HG03135 (cell line): ENCODE measurements around the gene THTPA.
A peak's percentile ranks its signal among the peaks of the same experiment; 100 is the strongest.
"Not testable (repeated sequence)": the region's sequence is repeated elsewhere in the genome, so short reads cannot be mapped to it uniquely, and the experiment has no call there.

Source experiments
- ATAC-seq: cut with Tn5 transposase; IDR thresholded peaks from one replicate; pipeline ENCODE4 v1.9.1; 2021; ENCODE audit warnings: mild to moderate bottlenecking, moderate library complexity; ENCODE audit not compliant: unreplicated experiment

THTPA gene

DNA sequence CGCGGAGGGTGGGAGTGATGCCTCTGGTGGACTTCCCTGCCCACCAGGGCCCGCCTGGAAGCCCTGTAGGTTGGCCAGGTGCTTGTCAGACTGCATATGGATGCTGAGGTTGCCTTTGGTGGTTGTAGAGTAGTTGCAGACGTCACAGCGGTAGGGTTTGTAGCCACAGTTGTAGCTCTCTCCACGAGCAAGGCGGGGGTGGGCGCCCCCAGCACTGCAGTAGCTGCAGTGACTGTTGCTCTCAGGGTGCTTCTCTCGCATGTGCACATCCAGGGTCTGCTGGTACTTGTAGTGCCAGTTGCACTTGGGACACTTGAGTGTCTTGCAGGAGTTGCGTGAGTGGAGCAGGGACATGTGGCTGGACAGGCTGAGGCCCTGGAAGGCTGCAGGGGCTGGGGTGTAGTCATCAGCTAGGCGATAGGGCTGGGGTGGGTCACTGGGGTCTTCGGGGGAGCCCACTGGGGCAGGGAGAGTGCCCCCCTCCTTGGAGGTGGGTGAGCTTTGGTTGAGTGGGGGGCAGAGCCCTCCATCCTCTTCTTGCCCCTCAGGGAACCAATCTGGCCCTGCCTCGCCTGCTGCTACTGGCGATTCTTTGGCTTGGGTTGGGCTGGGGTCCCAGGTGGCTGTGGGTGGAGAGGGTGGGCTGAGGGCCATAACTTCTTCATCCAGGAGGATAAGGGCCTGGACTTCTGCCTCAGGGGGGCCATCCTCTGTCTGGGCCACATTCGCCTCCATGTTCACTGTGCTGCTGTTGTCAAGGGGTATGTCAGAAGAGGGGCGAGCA lies 22.2 kb upstream of the THTPA start:
- ATAC-seq = no peak

DNA sequence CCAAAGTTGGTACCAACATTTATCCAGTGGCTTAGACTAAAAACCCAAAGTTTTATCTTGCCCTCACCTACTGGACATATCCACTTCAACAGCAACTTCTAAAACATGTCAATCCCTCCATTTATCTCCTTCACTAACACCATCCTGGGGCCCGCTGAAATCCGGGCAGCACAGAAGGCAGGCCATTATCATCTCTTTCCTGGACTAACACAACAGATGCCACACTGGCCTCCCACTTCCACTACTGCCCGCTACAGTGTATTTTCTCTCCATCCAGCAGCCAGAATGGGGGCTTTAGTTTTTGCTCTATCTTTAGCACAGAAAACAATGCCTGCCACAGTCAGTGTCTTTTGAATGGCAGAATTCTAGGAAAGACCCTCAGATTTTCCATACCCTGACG lies 20.1 kb upstream of the THTPA start:
- ATAC-seq = no peak

DNA sequence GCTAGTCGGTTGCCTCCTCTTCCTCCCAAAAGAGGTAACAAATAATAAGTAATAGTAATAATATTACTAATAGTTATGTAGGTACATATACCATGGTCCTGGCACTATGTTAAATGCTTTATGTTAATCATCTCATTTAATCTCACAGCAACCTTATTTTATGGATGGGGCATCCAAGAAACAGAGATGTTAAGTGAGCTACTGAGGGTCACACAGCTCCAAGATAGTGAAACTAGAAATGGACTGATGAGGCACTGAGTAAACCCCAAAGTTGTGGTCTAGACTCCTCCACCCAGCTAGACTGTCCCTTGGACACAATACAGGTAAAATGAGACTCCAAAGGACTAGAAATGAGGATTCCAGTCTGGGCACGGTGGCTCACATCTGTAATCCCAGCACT lies 19.6 kb upstream of the THTPA start:
- ATAC-seq = no peak

DNA sequence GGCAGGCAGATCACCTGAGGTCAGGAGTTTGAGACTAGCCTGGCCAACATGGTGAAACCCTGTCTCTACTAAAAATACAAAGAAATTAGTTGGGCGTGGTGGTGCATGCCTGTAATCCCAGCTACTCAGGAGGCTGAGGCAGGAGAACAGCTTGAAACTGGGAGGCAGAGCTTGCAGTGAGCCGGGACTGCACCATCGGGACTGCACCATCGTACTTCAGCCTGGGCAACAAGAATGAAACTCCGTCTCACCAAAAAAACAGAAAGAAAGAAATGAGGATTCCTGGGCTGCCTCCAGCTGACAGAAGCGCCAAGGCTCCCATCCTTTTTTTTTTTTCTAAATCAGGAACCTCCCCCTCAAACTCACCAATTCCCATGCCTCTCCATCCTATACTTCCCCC lies 19.2 kb upstream of the THTPA start:
- not testable (repeated sequence) for ATAC-seq

DNA sequence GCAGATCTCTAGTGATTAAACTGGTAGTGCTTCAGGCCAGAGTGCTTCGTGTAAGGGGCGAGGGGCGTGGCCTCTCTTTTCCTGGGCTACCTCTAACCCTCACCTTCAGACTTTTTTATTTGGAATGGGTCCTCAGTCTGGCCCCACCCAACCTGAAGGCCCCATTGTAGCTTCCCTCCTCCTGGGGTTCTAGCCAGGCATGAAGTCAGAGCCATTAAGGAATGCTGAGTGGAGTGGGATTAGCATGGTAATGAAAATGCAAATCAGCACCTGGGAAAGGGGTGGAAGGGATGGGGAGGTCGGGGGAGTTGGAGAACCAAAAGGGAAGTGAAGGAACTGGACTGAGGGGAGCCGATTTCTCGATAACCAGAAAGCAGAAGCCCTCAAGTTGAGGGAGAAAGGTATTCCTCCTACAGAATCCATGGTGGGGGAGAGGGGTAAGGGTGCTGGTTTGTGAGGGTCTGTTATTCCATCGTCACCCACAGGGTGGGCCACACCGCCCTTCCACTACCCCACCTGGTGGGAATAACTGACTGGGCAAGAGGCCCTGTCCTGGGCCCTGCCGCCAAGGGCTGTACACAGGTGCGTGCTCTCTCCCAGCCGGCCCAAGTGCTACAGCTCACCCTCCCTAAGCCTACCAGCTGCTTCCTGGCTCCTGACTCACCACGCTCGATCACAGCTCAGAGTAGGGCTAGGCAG lies 18.6 kb upstream of the THTPA start:
- no peak for ATAC-seq

DNA sequence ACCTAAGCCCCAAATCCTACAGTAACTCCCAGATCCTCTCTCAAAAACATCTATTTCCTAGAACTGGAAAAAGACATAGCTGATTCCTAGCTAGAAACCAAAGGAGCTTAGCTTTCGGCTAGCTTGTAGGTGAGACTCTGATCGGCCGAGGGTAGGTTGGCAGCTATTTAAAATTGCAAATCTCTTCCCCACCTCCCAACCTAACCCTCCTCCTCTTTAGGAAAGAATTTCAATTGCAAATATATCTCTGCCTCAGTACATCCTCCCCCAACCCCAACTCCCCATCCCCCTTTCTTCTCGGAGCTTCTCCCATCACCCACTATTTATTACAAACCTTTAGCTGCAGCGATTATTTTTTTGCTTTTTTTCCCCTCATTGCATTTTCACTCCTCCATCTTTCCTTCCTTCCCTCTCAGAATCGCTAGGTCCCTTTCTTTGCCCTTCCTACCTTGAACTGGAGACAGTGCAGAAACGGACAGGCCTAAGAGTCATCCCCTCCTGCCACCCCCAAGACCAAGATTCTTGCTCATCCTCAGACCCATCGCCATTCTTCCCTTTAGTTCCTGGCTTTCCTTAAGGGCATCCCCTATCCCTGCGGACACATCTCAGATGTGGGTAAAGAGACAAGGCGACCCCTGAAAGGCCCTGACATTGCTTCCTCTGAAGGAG lies 17.9 kb upstream of the THTPA start:
- no peak for ATAC-seq

DNA sequence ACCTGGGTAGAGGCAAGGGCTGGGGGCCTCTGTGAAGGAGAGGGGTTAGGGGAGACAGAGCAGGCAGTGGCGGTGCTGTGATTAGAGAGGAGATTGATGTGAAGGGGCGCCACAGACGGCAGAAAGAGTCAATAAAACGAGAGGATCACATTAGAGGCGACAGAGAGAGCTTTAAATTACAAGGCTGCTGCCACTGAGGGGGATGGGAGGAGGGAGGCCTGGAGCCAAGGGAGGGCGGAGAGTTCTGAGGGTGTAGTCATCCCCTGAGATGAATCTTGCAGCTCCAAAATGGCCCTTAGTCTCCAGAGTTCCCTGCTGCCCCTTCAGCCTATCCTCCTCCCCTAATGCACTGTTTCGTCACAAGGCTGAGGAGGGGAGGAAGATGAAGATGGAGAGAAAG lies 17.3 kb upstream of the THTPA start:
- ATAC-seq = no peak

DNA sequence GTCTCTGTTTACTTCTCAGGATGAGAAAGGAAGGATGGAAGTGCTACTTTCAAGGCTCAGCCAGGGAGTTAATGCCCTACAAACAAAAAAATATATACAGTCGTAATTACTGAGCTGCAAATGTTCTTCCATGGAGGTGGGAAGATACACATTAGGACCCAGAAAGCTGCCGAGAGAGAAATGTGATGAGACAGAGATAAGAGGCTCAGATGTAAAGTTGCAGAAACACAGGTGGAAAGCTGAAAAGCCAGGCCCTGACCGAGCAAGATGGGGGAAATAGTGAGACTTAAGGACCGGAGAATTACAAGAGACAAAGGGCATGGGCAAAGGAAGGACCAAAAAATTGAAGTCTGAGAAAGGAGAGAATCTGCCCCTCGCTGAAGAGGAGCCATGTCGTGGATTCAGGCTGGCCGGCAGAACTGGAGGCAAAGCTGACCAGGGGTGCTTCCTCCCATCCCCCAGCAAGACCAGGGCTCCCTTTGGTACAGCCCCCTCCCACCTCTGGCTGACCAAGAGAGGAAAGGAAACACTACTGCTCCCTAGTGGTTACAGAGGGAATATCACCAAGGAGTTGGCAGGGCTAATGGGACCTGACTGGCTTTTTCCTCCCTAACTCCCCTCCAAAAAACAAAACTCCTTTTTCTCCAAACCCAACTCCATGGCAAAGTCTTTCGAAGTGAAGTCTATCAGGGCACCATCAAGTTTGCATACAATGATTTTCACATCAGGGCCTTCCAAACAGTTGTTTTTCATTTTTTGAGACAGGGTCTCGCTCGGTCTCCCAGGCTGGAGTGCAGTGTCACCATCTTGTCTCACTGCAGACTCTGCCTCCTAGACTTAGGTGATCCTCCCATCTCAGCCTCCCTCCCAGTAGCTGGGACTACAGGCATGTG lies 16.6 kb upstream of the THTPA start:
- ATAC-seq = peak; percentile 55

DNA sequence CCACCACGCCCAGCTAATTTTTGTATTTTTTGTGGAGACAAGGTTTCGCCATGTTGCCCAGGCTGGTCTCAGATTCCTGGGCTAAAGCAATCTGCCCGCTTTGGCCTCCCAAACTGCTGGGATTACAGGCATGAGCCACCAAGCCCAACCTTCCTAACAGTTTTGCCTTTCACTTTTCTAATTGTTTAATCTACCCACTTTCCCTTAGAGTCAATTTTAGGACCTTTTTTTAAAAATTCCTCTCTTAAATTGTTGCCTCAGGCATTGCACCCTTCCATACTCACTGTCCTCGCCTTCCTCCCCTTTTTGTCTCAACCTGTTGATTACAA lies 16.0 kb upstream of the THTPA start:
- no peak for ATAC-seq

DNA sequence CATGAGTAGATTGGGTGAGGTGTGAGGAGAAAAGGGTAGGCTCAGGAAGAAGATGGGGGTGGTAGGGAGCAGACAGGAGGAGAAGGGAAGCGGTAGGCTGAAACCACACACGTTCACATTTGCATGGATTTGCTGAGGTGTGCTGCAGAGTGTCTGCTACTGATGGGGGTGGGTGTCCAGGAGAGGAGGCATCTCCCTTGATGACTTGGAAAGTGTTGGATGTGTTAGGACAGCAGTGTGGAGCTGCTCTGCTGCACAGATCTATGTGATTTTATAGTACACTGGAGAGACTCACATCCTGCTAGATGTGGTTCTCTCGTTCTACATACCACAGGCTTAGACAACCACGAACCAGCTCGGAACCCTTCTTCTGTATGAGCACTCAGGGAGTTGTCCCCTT lies 13.8 kb upstream of the THTPA start:
- no peak for ATAC-seq

DNA sequence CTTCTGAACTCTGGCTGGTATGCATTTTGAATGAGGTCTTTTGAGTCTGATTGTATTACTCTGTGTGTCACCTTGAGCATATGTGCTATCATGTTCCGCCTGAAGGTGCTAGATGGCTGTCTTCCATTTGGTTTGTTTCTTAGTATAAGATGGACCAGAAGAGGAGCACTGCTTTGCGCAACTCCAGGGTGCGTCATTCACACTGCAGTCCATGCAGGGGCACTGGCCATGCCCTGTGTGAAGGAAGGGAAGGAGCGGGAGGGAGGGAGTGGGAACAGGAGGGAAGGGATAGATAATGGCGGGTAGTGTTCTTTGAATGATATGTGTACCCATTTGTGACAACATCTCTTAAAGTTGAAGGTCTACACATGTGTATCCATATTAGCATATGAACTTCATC lies 12.7 kb upstream of the THTPA start:
- no peak for ATAC-seq

DNA sequence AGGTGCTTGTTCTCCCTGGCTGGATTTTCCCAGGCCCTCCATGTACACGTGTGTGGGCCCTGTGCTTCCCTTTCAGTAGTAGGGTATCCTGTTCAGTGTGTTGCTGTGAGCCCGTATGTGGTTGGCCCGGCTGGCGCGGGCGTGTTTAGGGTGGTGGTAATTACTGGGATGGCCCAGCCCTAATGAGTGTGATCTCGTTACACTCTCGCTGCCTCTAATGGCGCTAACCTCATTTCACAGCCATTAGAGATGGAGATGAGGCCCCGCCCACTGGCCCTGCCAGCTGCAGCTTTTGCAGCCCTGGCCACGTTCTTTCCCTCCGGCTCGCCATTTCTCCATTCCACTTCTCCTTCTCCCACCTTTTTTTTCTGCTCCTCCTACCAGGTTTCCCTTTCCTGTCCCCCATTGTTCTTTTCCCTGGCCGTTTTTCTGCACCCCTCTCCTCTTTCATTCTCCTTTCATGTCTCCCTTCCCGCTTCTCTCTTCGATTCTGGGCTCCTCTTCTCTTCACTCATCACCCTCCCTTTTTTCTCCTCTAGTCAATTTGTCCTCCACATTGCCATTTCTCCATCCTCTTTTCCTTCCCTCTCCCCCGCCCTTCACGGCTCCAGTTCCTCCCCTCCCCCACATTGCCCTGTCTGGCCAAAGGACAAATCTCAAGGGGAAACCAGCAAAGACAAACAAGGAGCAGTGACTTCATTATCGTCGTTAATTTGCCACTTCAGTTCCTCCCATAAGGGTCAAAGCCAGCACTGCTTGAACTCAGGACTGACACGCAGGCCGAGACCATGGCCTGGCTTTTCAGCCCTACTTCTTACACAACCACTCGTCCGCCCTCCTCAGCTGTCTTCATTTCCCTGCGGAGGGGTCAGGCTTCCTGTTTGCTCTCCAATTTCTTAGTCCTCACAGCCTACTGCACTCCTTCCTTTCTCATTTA lies 11.3 kb upstream of the THTPA start:
- ATAC-seq = no peak

DNA sequence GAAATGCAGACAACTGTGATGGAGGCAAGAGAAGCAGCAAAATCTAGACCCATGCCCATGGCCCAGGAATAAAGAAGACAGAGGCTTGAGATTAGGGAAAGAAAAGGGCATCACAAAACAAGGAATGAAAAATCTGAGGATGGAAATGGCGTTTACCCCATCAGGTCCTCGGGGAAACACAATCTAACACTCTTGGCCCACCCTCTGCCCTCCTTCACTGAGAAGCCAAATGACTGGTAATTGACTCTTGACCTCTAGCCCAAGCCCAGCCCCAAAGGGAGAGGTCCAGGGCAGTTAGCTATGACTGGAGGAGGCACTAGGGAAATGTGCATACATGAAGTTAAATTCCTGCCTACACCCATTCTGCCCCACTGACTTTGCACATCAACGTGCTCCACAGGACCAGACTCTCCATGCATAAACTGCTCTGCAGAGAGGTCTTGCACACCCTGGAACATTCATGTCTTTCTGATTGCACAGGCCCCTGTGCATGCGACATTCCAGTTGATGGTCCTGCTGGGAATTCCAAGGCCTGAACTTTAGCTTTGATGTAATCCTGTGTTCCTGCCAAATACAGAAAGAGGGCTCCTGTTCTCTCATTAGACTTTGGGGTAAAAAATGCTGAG lies 10.2 kb upstream of the THTPA start:
- ATAC-seq = no peak

DNA sequence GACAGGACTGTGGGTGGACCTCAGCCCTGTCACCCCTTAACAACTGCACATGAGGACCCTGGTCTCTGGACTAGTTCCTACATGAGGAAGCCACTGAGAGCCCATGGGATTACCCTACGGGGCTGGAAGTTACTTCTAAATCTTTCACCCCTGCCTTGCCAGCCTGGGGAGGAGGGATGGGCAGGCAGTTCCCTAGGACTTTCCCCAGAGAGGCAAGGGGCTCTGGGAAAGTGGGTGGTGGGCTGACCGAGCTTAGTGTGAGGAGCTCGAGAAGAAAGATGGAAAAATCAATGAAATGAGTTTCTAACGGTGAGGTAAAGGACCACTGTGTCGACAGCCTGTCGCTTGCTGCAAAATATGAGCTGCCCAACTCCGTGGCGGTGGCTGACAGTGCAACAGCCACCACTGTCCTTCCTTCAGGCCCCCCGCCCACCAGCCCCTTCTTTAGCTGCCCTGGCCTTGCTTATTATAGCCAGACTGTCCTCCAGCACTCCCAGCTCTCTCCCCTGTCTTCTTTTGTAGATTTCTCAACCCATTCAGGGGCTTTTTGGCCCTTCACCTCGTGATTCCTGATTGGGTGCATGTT lies 9.5 kb upstream of the THTPA start:
- ATAC-seq = no peak

DNA sequence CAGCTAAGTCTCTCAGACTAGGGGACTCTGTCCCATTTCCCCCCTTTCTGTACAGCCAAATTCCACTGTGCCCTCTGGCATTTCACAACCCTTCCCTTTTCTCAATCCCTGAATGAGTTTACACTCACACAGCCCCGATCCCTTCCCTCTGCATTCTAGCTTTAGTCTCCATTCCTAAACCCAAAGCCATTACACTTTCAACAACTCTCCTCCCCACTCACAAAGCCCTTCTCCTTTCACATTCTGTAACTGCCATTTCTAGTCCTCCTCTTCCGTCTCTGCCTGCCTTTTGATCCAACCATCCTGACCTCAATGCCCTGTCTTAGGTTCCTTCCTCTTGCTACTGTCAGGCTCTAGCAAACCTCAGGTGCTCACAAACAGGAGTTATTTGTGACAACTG lies 8.1 kb upstream of the THTPA start:
- no peak for ATAC-seq

DNA sequence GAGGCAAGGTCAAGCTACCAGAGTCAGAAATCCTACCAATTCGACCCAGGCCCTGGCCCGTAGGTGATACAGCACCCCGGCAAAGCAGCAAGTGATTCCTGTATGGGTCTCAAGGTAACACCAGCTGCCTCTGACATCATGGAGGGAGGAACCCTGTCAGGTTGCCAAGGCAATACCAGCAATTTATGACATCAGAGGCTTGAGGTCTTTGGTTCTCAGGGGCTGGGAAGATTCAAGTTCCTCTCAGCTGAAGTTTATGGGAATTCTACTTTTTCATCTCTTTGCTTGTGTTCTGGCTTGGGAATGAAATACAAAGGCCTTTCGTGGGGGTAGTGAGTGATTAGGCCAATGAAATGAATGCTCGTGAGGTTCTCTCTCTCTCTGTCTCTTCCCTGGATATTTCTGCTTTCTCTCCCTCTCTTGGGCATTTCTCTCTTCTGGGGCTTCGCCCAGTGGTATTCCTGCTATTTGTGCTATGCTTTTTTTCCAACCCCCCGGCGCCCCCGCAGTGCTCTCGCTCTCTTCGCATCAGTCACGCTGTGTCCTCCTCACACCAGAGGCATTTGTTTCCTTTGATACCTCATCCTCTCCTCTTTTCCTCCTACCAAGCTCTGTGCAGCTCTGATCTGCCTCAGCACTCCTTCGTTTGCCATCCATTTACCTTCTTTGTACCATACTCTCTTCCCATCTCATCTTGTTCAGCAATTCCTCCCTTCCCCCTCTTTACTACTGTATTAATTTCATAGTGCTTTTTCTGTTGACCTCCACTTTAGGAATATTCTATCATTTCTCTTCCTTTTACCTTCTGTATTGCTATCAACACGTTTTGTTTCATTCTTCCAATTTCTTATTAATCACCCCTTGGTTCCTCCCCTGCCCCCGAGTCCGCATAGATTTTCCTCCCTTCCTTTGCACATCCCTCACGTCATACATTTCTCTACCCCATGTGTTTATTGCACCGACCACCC lies 7.4 kb upstream of the THTPA start:
- no peak for ATAC-seq

DNA sequence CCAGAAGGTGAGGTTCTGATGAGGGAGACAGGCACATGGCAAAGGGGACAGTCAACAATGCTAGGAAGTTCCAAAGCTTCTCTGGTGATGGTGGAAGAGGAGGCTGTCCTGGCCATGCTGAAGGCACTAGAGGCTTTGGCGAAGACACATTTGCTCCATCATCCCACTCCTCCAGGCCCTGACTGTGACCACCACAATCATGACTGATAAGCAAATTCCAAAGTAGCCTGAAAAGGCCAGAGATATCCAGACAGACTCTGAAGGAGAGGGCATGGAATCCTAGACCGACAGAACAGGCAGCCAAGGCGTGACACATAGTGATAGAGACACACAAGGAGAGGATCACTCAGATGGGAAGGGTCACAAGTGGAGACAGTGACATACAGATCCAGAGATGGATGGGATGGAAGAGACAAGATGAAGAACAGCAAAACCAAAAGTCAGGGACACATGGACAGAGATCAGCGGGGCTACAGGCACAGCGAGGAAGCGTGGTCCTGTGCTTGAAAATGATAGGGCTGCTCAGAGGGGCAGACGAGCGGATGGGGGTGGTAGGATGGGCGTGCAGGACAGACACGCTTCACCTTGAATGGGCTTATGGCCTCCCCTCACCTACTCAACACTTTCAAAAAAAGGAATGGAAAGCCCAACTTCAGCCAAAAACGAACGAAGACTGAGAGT lies 5.8 kb upstream of the THTPA start:
- no peak for ATAC-seq
